Ovary (tissue), 3 donors: Measurements from ENCODE around the gene TKFC.

Experiments used
- EP300 ChIP-seq: sonication (generic); formaldehyde crosslinking; IDR thresholded peaks from one replicate; pipeline ENCODE4 v1.6.1; 2017; ENCODE audit warnings: antibody characterized with exemption
- POLR2A ChIP-seq: fragments of 450-650 bp; IDR thresholded peaks from one replicate; pipeline ENCODE4 v1.6.1; 2017; ENCODE audit warnings: antibody characterized with exemption, mild to moderate bottlenecking, moderate library complexity
- TF ChIP-seq, protein P1 (sequence below), 3 donors: fragments of 450-650 bp in 2 of 3; fragments of 200-600 bp in 1 of 3; IDR thresholded peaks; one replicate each; pipeline versions ENCODE4 v1.5.1 to v1.8.0; 2016 to 2022; ENCODE audit warnings: antibody characterized with exemption in 3 of 3, mild to moderate bottlenecking in 1 of 3
- donor health status: DM: no; HTN: no; CAD: no.

DNA sequence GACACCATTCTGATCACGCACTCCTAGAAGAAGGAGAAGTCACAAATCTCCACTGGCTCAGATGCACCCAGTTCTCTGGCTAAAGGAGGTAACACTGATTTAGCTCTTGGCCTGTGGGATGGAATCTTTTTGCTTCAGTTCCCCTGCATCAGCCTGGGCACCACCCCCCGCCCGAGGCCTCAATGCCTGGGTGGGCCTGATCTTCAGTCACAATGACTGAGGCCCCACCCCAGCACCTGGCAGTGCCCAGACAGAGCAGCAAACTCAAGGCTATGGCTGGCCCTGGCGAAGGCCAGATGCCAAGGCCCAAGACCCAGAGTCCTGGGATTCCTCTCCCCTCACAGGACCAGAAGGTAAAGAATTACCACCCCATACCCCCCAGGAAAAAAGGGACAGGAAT is 23.7 kb downstream of the TKFC start:
- TF ChIP-seq, protein P1, sequence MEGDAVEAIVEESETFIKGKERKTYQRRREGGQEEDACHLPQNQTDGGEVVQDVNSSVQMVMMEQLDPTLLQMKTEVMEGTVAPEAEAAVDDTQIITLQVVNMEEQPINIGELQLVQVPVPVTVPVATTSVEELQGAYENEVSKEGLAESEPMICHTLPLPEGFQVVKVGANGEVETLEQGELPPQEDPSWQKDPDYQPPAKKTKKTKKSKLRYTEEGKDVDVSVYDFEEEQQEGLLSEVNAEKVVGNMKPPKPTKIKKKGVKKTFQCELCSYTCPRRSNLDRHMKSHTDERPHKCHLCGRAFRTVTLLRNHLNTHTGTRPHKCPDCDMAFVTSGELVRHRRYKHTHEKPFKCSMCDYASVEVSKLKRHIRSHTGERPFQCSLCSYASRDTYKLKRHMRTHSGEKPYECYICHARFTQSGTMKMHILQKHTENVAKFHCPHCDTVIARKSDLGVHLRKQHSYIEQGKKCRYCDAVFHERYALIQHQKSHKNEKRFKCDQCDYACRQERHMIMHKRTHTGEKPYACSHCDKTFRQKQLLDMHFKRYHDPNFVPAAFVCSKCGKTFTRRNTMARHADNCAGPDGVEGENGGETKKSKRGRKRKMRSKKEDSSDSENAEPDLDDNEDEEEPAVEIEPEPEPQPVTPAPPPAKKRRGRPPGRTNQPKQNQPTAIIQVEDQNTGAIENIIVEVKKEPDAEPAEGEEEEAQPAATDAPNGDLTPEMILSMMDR (IDR thresholded peaks at IDR 0.05): no peak
- TF ChIP-seq EP300 (no peak), POLR2A (no peak)
